ENCODE results near the gene CHST7.

The CHST7 gene

GRCh38 chrX:46610070-46610658 lies 36.6 kb downstream of the CHST7 start:
- DNase-seq, result no peak

DNA sequence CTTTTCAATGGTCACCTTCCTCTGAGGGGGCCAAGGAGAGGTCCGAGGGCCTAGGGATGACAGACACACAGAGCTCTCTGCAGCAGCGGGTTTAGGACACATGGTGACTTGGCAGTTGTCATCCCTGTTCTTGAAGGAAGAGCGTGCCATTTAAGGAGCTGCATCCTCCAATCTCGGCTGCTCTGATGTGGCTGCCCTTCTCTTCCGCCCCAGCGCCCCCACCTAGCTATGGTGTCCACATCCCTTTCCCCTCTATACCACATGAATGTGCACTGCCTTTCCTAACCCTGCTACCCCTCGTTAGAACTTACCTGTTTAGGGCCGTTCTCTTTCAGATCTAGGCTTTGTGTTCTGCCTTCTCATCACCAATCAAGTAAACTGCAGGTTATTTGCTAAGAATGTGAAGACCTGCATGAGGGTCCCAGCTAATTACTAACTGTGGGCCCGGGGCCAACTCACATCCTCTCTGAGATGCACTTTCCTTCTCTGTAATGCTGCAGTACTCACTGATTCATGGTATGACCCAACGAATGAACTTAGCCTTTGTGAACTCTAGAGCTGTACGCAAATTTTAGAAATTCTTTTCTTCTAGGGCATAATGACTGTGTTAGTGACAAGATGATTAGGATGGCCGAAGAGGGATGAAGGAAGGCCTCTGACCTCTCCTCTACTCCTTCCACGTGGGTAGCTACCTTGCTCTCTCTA lies 38.2 kb downstream of the CHST7 start:
- no peak for DNase-seq

DNA sequence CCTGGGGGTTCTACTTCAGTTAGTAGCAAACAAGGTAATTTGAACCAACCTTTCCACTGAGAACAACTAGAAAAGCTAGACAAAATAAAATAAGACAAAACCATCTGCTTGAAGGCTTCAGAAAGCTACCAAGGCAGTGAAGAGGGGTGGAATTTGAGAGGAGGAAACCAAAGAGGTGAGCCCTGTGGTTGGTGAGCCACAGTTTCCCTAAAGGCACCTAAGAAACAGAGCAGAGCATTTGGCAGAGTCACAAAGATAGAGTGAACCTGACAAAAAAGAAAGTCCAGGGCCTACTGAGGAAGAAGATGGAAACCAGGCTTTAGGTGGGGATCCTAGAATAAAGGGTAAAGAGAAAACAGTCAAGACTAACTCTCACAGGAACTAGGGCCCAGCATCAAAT lies 44.3 kb downstream of the CHST7 start:
- no peak for DNase-seq

GRCh38 chrX:46618947-46619346 lies 45.4 kb downstream of the CHST7 start:
- DNase-seq, result no peak

DNA sequence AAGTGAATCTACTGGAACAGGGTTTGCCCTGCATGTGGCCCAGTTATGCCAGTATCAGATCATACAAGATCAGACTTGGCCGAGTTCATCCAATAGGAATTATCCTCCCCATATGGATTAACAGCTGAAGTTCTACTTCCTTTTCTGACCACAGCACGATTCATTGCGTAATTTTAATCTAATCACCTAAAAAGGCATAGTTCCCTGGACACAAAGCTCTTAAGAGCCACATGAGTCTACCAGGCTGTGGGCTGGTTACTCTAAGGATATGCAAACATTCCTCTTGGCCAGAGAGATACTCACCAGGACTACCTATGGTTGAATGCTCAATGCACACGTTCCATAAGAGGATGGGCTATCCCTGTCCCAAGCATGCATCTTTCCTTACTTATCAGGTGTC lies 46.9 kb downstream of the CHST7 start:
- DNase-seq, result no peak

DNA sequence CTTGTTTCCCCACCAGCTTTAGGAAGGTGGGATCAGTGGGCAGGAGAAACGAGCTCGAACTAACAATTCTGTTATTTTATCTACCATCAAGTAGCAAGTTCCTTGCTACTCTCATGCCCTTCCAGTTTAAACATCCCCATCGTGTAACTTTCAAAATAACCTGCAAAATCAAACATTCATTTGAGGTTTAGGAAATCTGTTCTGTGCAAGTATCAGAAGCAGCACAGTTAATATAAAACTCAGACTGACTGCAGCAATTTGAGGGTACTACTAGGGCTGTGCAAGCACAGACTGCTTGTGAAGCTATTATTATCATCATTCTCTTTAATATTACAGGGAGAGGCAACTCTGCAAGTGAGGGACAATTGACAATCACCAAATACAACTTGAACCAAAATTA lies 48.0 kb downstream of the CHST7 start:
- no peak for DNase-seq

DNA sequence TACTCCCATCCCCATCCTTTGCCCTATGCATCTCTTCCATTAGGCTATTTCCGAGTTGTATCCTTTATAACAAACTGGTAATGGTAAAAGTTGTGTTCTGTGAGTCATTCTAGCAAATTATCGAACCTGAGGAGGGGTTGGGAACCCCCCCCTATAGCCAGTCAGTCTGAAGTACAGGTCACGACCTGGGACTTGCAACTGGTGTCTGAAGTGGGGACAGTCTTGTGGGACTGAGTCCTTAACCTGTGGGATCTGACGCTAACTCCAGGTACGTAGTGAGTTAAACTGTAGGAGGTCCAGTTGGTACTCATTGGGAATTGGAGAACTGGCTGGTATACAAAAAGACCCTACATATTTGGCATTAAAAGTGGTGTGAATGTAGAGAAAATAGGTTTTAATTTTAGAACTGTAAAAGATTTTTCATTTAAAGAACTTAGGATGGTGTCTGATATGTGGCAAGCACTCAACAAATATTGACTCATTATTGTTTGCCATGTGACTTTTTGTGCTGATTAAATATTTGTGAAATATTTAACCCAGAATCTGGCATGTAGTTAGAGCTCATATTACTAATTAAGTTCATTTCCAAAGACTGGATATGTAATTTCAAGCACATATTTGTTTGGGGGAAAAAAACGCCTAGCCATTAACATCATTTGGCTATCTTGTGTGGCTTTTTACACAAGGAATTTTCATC lies 50.7 kb downstream of the CHST7 start:
- no peak for DNase-seq

DNA sequence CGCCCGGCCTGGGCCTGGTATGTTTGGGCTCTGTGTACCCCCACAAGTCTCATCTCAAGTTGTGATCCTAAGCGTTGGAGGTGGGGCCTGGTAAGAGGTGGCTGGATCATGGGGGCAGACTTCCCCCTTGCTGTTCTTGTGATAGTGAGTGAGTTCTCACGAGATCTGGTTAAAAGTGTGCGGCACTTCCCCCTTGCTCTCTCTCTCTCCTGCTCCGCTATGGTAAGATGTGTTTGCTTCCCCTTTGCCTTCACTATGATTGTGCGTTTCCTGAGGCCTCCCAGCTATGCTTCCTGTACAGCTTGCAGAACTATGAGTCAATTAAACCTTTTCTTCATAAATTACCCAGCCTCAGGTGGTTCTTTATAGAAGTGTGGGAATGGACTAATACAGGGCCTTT lies 53.0 kb downstream of the CHST7 start:
- DNase-seq, result no peak

DNA sequence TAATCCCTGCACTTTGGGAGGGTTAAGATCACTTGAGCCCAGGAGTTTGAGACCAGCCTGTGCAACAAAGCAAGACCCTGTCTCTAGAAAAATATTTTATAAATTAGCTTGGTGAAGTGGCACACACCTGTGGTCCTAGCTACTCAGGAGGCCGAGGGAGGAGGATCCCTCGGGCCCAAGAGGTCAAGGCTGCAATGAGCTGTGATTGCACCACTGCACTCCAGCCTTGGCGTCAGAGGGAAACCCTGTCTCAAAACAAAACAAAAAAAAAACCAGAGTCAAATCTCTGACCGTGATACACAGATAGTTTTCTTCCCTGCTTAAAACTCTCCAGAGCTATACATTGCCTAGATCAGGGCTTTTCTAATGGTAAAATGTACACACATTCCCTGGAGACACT lies 53.5 kb downstream of the CHST7 start:
- DNase-seq, result no peak

- DNase-seq, result no peak
Observed at GRCh38 chrX:46627711-46628419, 54.3 kb downstream of the CHST7 start.

- DNase-seq, result no peak
Observed at GRCh38 chrX:46628460-46629371, 55.2 kb downstream of the CHST7 start.

- DNase-seq, result no peak
Observed at GRCh38 chrX:46630141-46630540, 56.6 kb downstream of the CHST7 start.

GRCh38 chrX:46634577-46634976 lies 61.0 kb downstream of the CHST7 start:
- DNase-seq, result no peak

DNA sequence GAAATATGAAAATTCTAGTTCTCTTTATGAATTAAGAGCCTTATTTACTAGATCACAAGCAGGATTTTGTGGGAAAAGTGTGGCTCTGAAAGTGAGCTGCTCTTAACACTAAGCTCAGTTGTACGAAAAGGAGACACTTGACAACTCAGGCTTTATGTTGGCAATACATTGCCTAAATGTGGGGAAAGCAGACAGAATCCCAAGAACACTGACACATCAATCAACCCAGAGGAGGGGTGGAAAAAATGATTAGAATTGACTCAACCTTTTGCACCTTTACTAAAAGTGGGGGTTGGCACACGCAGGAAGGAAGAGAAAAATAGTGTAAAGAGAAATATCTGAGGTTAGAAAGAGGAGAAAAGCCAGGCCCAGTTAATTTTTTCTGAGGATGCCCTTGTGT lies 61.6 kb downstream of the CHST7 start:
- DNase-seq, result no peak

DNA sequence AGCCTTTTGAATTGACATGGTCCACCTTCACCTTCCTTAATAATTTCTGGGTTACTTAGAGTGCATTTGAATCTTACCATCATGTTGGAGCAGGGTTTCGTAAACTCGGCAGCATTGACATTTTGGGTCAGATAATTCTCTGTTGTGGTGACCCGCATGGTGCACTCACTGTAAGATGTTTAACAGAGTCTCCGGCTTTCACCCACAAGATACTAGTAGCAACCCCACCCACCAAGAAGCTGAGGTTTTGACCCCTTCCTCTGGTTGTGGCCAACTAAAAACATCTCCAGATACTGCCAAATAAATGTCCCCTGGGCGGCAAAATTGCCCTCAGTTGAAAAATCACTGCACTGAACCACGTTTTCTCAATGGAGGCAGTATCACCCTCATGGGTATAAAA lies 62.7 kb downstream of the CHST7 start:
- DNase-seq, result no peak

GRCh38 chrX:46637938-46638337 lies 64.4 kb downstream of the CHST7 start:
- DNase-seq, result no peak

DNA sequence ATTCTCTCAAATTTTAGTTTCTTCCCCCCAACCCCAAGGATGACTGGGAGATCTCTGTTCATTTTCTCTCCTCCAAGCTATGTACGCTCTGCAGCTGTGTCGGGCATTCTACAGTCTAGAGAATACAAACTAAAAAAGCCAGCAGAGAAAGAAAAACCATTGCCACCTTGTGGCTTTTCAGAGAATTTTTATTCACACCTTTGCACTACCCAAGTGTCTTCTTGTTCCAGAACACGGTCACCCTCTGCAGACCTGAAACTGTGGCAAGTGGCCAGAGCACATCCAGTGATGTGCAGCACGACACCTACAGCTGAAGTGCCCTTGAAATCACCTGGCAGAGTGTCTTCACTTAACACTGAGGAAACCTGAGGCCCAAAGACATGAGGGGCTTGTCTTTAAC lies 68.6 kb downstream of the CHST7 start:
- DNase-seq, result no peak

DNA sequence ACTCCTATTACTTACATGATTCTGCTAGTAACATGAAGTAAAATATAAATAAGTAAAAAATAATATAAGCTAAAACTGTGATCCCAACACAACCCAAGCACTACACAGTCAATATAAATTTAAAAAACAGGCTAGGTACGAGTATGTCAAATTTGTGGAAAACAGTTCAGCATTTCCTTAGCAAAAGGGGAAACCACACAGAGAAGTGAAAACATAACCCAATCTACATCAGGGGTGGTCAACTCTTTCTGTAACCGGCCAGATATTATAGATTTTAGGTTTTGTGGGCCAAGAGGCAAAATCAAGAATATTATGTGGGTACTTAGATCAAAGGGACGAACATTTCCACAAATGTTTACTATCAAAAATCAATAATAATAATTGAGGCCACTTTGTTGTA lies 70.1 kb downstream of the CHST7 start:
- no peak for DNase-seq

DNA sequence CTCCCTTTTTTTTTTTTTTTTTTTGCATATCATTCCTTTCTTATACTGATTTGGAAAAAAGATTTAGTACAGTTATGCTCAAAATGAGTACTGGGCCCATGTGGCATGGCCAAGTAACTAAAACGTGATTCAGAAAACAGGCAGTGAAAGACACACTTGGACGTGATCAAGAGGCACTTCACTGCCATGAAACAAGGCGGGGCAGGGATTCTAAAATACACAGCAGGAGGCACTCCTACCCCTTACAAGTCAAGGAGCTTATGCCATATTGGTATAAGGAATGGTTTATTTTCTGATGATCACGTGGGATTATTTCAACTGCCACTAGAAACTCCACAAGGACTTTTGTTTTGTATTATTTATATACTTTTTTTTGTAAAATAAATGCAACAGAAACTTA lies 72.0 kb downstream of the CHST7 start:
- no peak for DNase-seq

DNA sequence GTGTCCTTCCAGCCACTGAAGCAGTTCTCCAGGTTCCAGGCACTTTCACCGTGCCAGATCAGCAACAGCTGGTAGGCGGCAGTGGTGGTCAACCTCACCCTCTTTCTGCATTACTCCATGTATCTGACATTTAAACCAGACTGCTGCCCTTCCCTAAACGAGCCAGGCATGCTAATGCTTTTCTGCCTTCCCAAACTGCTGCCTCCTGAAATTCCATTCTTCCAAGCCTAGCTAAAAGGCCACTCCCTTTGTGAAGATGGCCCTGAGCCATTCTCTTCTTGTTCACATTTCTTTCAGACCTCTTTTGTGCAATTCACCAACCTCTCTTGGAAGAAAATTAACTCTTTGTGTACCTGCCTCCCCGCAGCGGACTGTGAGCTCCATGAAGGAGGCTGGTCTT lies 73.7 kb downstream of the CHST7 start:
- DNase-seq, result no peak

All from DMS 273 treated with DMSO at 0.1 percent for 48 hours (cell line).